Measurements from ENCODE around the gene EMILIN3. TPM values are rescaled to one million over a fixed set of nuclear protein-coding genes. Genes with fewer than 3 reads are reported as not detected.

EMILIN3 gene
- total and polyA plus RNA-seq, 2 experiments from 2014 or later = not detected

- TF ChIP-seq EZH2phosphoT487 (IDR thresholded peaks at IDR 0.05; ENCODE audit: insufficient read depth, low read depth) (no peak), EZH2 (IDR thresholded peaks at IDR 0.05; ENCODE audit: insufficient read depth, poor library complexity, severe bottlenecking) (no peak)
- H3K27ac ChIP-seq = no peak overlapping the region
- 0 out of 2 replicates have a peak, but pooled peaks cover 8% of the 10 kb centered on the region for H3K79me2 ChIP-seq (ENCODE audit: insufficient read depth)
- H3K9ac ChIP-seq = no peak overlapping the region
- no peak overlapping the region for H3K4me2 ChIP-seq (ENCODE audit: unreplicated experiment)
- H3K4me1 ChIP-seq (ENCODE audit: insufficient read depth) = no peaks in the 10 kb centered on the region
- DNase-seq = no peak
- H2AFZ ChIP-seq = no peak overlapping the region
- no peaks in the 10 kb centered on the region for H3K9me2 ChIP-seq (ENCODE audit: insufficient read depth)
- in situ Hi-C loops (cut with MboI) = loop anchor here (25.0 kb wide), 1 partner anchor 350 kb away; no protein-coding TSS in a partner anchor
- no peaks in the 10 kb centered on the region for H3K9me3 ChIP-seq (ENCODE audit: low read depth)
- H4K20me1 ChIP-seq (ENCODE audit: insufficient read depth) = no peaks in the 10 kb centered on the region
- WGBS, 2 experiments (ENCODE audit: low coverage in 1 of 2, low lambda C conversion rate in 2 of 2, missing lambda C conversion rate in 2 of 2) = 98 to 100% methylated on average over 4 of the region's 4 CpGs
- no peaks in the 10 kb centered on the region for H3K36me3 ChIP-seq (ENCODE audit: low read depth)
- H3F3A ChIP-seq (ENCODE audit: insufficient read depth) = no peaks in the 10 kb centered on the region
- no peaks in the 10 kb centered on the region for H3K27me3 ChIP-seq (replicated peaks; ENCODE audit: insufficient read depth)
- H3K4me3 ChIP-seq = no peak overlapping the region
Measured at GRCh38 chr20:41336711-41337492, 29.7 kb downstream of the EMILIN3 start.

- Histone ChIP-seq H3K27me3 (replicated peaks; ENCODE audit: insufficient read depth) (no peaks in the 10 kb centered on the region), H3K4me2 (ENCODE audit: unreplicated experiment) (no peak overlapping the region), H3K9me3 (ENCODE audit: low read depth) (no peaks in the 10 kb centered on the region), H3F3A (ENCODE audit: insufficient read depth) (no peaks in the 10 kb centered on the region), H3K9ac (no peak overlapping the region), H3K4me1 (ENCODE audit: insufficient read depth) (no peaks in the 10 kb centered on the region), H4K20me1 (ENCODE audit: insufficient read depth) (no peaks in the 10 kb centered on the region), H3K27ac (no peak overlapping the region), H3K9me2 (ENCODE audit: insufficient read depth) (no peaks in the 10 kb centered on the region), H3K36me3 (ENCODE audit: low read depth) (no peaks in the 10 kb centered on the region), H3K79me2 (ENCODE audit: insufficient read depth) (no peaks in the 10 kb centered on the region), H2AFZ (no peak overlapping the region), H3K4me3 (no peak overlapping the region)
- DNase-seq = no peak
- no peak for TF ChIP-seq EZH2phosphoT487 (IDR thresholded peaks at IDR 0.05; ENCODE audit: insufficient read depth, low read depth)
- no peak for TF ChIP-seq EZH2 (IDR thresholded peaks at IDR 0.05; ENCODE audit: insufficient read depth, poor library complexity, severe bottlenecking)
- 38 to 65% methylated on average over 1 of the region's 1 CpG for WGBS, 2 experiments (ENCODE audit: low coverage in 1 of 2, low lambda C conversion rate in 2 of 2, missing lambda C conversion rate in 2 of 2)
- in situ Hi-C loops (cut with MboI) = loop anchor here (25.0 kb wide), 1 partner anchor 348 kb away; no protein-coding TSS in a partner anchor
Measured at GRCh38 chr20:41335591-41335990, 31.0 kb downstream of the EMILIN3 start.

- Histone ChIP-seq H3K4me1 (ENCODE audit: insufficient read depth) (peaks cover 8% of the 10 kb centered on the region; the same call in 1 of the 2 replicates), H3K27me3 (replicated peaks; ENCODE audit: insufficient read depth) (no peaks in the 10 kb centered on the region), H3F3A (ENCODE audit: insufficient read depth) (peaks cover 8% of the 10 kb centered on the region), H3K36me3 (ENCODE audit: low read depth) (no peaks in the 10 kb centered on the region), H2AFZ (no peak overlapping the region), H3K79me2 (ENCODE audit: insufficient read depth) (no peaks in the 10 kb centered on the region), H3K9me2 (ENCODE audit: insufficient read depth) (no peaks in the 10 kb centered on the region), H3K27ac (no peak overlapping the region), H3K4me2 (ENCODE audit: unreplicated experiment) (no peak overlapping the region), H3K4me3 (no peak overlapping the region), H3K9me3 (ENCODE audit: low read depth) (no peaks in the 10 kb centered on the region), H3K9ac (no peak overlapping the region), H4K20me1 (ENCODE audit: insufficient read depth) (no peaks in the 10 kb centered on the region)
- in situ Hi-C loops (cut with MboI) = loop anchor here (25.0 kb wide), 1 partner anchor 347 kb away; no protein-coding TSS in a partner anchor
- no peak for DNase-seq
- 93 to 95% methylated on average over 15 of the region's 15 CpGs for WGBS, 2 experiments (ENCODE audit: low coverage in 1 of 2, low lambda C conversion rate in 2 of 2, missing lambda C conversion rate in 2 of 2)
- TF ChIP-seq EZH2phosphoT487 (IDR thresholded peaks at IDR 0.05; ENCODE audit: insufficient read depth, low read depth) (no peak), EZH2 (IDR thresholded peaks at IDR 0.05; ENCODE audit: insufficient read depth, poor library complexity, severe bottlenecking) (no peak)
Measured at GRCh38 chr20:41334443-41335421, 31.9 kb downstream of the EMILIN3 start.

- no peaks in the 10 kb centered on the region for H3K27me3 ChIP-seq (replicated peaks; ENCODE audit: insufficient read depth)
- H3K9ac ChIP-seq = no peak overlapping the region
- H3K4me2 ChIP-seq (ENCODE audit: unreplicated experiment) = no peak overlapping the region
- TF ChIP-seq EZH2phosphoT487 (IDR thresholded peaks at IDR 0.05; ENCODE audit: insufficient read depth, low read depth) (no peak), EZH2 (IDR thresholded peaks at IDR 0.05; ENCODE audit: insufficient read depth, poor library complexity, severe bottlenecking) (no peak)
- H4K20me1 ChIP-seq (ENCODE audit: insufficient read depth) = no peaks in the 10 kb centered on the region
- peaks cover 11% of the 10 kb centered on the region for H3K4me1 ChIP-seq (ENCODE audit: insufficient read depth)
- in situ Hi-C loops (cut with MboI) = loop anchor here (25.0 kb wide), 1 partner anchor 347 kb away; no protein-coding TSS in a partner anchor
- H3K4me3 ChIP-seq = no peak overlapping the region
- no peak overlapping the region for H3K27ac ChIP-seq
- H3K9me3 ChIP-seq (ENCODE audit: low read depth) = no peaks in the 10 kb centered on the region
- H3K79me2 ChIP-seq (ENCODE audit: insufficient read depth) = no peaks in the 10 kb centered on the region
- H3F3A ChIP-seq (ENCODE audit: insufficient read depth) = peaks cover 12% of the 10 kb centered on the region
- H2AFZ ChIP-seq = no peak overlapping the region
- no peaks in the 10 kb centered on the region for H3K36me3 ChIP-seq (ENCODE audit: low read depth)
- H3K9me2 ChIP-seq (ENCODE audit: insufficient read depth) = no peaks in the 10 kb centered on the region
- DNase-seq = no peak
- WGBS, 2 experiments (ENCODE audit: low coverage in 1 of 2, low lambda C conversion rate in 2 of 2, missing lambda C conversion rate in 2 of 2) = 83 to 96% methylated on average over 2 of the region's 2 CpGs
Measured at GRCh38 chr20:41334036-41334435, 32.6 kb downstream of the EMILIN3 start.
